B cell (primary cell): ENCODE results near the gene SLC8A3. TPM values are rescaled to one million over a fixed set of nuclear protein-coding genes. Genes with fewer than 3 reads are reported as not detected.

Source experiments
- ATAC-seq: fragments of 200-7000 bp; cut with Tn5 transposase; one replicate; pipeline ENCODE4 v1.10.0; 2021; ENCODE audit warnings: low read depth, mild to moderate bottlenecking, moderate number of reproducible peaks, moderate library complexity
- CTCF ChIA-PET: fragments of 350-600 bp; sonication (Branson Sonifier 250); formaldehyde crosslinking; loops from one replicate; lab custom pipeline; 2021; ENCODE audit warnings: antibody characterized with exemption, inconsistent platforms; lab: Charles Lee
- POLR2A ChIA-PET: fragments of 350-600 bp; sonication (Branson Sonifier 250); formaldehyde crosslinking; loops from one replicate; lab custom pipeline; 2021; ENCODE audit warnings: antibody characterized with exemption; lab: Charles Lee
- DNase-seq: peaks from one replicate; pipeline ENCODE4 v3.0.0; 2013
- H2AFZ ChIP-seq: 2 replicates; pipeline ENCODE4 v1.6.1; 2012; ENCODE audit warnings: mild to moderate bottlenecking, low read depth, low read length; ENCODE audit not compliant: insufficient read depth, poor library complexity, severe bottlenecking
- H3K27ac ChIP-seq, 2 donors: 1 replicate in 1 of 2; 2 replicates in 1 of 2; pipeline ENCODE4 v1.5.1; 2012 to 2013; ENCODE audit warnings: low read length in 2 of 2, mild to moderate bottlenecking in 2 of 2, moderate library complexity in 1 of 2
- H3K27me3 ChIP-seq, 4 experiments: fragments of 200-600 bp in 1 of 4; sonication (generic) in 1 of 4; replicated peaks in 1 of 4; 1 replicate in 2 of 4; 2 replicates in 2 of 4; pipeline versions ENCODE4 v1.6.1 to v1.7.0; 2013 to 2016; ENCODE audit warnings: low read length in 3 of 4, mild to moderate bottlenecking in 2 of 4, mixed read lengths in 1 of 4, moderate library complexity in 1 of 4; ENCODE audit not compliant: insufficient read depth in 4 of 4, control insufficient read depth in 3 of 4; ENCODE audit errors: control extremely low read depth in 1 of 4
- H3K36me3 ChIP-seq, 2 experiments: replicated peaks in 1 of 2; 1 replicate in 1 of 2; 2 replicates in 1 of 2; pipeline versions ENCODE4 v1.6.1 to v1.7.1; 2013; ENCODE audit warnings: low read length in 1 of 2; ENCODE audit not compliant: insufficient read depth in 2 of 2, control insufficient read depth in 1 of 2; ENCODE audit errors: control extremely low read depth in 1 of 2, extremely low read depth in 1 of 2
- H3K4me1 ChIP-seq, 2 donors: fragments of 200-600 bp in 1 of 2; sonication (generic) in 1 of 2; 1 replicate in 1 of 2; 2 replicates in 1 of 2; pipeline versions ENCODE4 v1.5.1 to v1.6.1; 2013 to 2017; ENCODE audit warnings: low read length in 2 of 2; ENCODE audit not compliant: control insufficient read depth in 2 of 2, insufficient read depth in 2 of 2
- H3K4me2 ChIP-seq: replicated peaks from 2 replicates; pipeline ENCODE3; 2012; ENCODE audit warnings: mild to moderate bottlenecking, low read depth, low read length; ENCODE audit not compliant: poor library complexity, severe bottlenecking
- H3K4me3 ChIP-seq, 5 experiments: fragments of 200-600 bp in 1 of 5; sonication (generic) in 1 of 5; 1 replicate in 3 of 5; 2 replicates in 2 of 5; pipeline versions ENCODE4 v1.5.1 to v1.7.0; 2011 to 2016; ENCODE audit warnings: low read length in 4 of 5, mild to moderate bottlenecking in 4 of 5, low read depth in 2 of 5, control low read depth in 1 of 5, moderate library complexity in 1 of 5; ENCODE audit not compliant: insufficient read depth in 1 of 5; ENCODE audit errors: control extremely low read depth in 1 of 5, extremely low read depth in 1 of 5
- H3K79me2 ChIP-seq: fragments of 200-600 bp; sonication (generic); one replicate; pipeline ENCODE4 v1.6.0; 2016; ENCODE audit warnings: low read length; ENCODE audit not compliant: control insufficient read depth, insufficient read depth
- H3K9ac ChIP-seq: fragments of 200-600 bp; sonication (generic); 2 replicates; pipeline ENCODE4 v1.6.1; 2017; ENCODE audit warnings: mild to moderate bottlenecking, low read length, moderate library complexity
- H3K9me3 ChIP-seq, 3 donors: one replicate each; pipeline versions ENCODE4 v1.6.1 to v1.7.1; 2013; ENCODE audit warnings: low read length in 2 of 3; ENCODE audit not compliant: control insufficient read depth in 2 of 3, insufficient read depth in 1 of 3; ENCODE audit errors: control extremely low read depth in 1 of 3
- H4K20me1 ChIP-seq: 2 replicates; pipeline ENCODE4 v1.6.0; 2012; ENCODE audit warnings: mild to moderate bottlenecking, low read length; ENCODE audit not compliant: insufficient read depth, control insufficient read depth, poor library complexity, severe bottlenecking
- H3K27ac Mint-ChIP-seq: one replicate; pipeline ENCODE4 v1.8.0; 2021; ENCODE audit warnings: mixed read lengths
- H3K27me3 Mint-ChIP-seq: one replicate; pipeline ENCODE4 v1.8.0; 2021; ENCODE audit warnings: mixed read lengths
- H3K4me1 Mint-ChIP-seq: one replicate; pipeline ENCODE4 v1.8.0; 2021; ENCODE audit warnings: mixed read lengths
- H3K4me3 Mint-ChIP-seq: one replicate; pipeline ENCODE4 v1.8.0; 2021; ENCODE audit warnings: mixed read lengths
- H3K9me3 Mint-ChIP-seq: one replicate; pipeline ENCODE4 v1.8.0; 2022; ENCODE audit warnings: mixed read lengths; ENCODE audit not compliant: insufficient read depth
- CTCF ChIP-seq: fragments of 200-600 bp; IDR thresholded peaks from one replicate; pipeline ENCODE4 v1.8.0; 2022; ENCODE audit warnings: antibody characterized with exemption, mild to moderate bottlenecking
- EZH2 ChIP-seq: IDR thresholded peaks from 2 replicates; pipeline ENCODE4 v1.6.1; 2012; ENCODE audit warnings: borderline replicate concordance, low read depth, mild to moderate bottlenecking, moderate library complexity, low read length; ENCODE audit not compliant: insufficient read depth, poor library complexity, severe bottlenecking
- WGBS: methylation state at CpG from one replicate; pipeline ENCODE4 v1.1.5; 2013; ENCODE audit warnings: missing lambda C conversion rate; ENCODE audit not compliant: insufficient coverage; 5-methylcytosine and 5-hydroxymethylcytosine counted together
- intact Hi-C: fragments of 100-400 bp; cut with micrococcal nuclease; formaldehyde crosslinking; loops from one replicate; pipeline ENCODE4 v1.10.0; 2022
- polyA plus RNA-seq: library from polyadenylated mRNA; depleted of rRNA; stranded (reverse); fragments of >200 nt; gene quantifications from 2 replicates; pipeline ENCODE4 v1.2.3, GENCODE V29; 2012
- total RNA-seq, 2 donors: library from RNA; stranded (reverse); fragments of 120-200 nt in 1 of 2; gene quantifications; 1 replicate in 1 of 2; 2 replicates in 1 of 2; pipeline versions ENCODE4 v1.2.3 to v1.2.4, GENCODE V29; 2013 to 2022

Gene SLC8A3
- total and polyA plus RNA-seq, 2 donors (not counting 1 experiment from before 2014, with no cell fraction given) = 0.07 to 0.09 TPM

DNA sequence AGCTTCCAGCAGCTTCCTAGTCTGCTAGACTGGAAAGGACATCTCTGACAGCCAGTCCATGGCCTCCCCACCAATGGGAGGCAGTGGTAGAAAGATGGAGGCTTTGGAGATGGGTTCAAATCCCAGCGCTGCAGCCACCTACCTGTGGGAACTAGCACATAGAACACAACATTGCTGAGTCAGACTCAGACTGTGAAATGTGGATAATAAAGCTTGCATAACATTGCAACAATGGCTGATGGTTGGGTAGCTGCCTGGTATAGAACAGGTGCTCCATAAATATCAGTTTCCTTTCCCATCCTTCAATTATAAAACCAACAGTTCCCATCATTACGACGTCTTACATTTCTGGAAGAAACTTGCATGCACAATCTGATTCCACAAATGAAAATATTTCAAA is 94.6 kb downstream of the SLC8A3 start:
- WGBS = 100% methylated on average over 1 of the region's 3 CpGs
- Histone ChIP-seq H3K4me1 (no peaks in the 10 kb centered on the region), H3K9ac (no peak overlapping the region), H3K4me2 (no peak overlapping the region), H3K27ac (no peak overlapping the region), H3K79me2 (no peaks in the 10 kb centered on the region), H3K36me3 (no peaks in the 10 kb centered on the region), H3K9me3 (no peaks in the 10 kb centered on the region), H3K27me3 (no peaks in the 10 kb centered on the region), H2AFZ (no peak overlapping the region), H3K4me3 (no peak overlapping the region), H4K20me1 (no peaks in the 10 kb centered on the region)
- DNase-seq (no peak), ATAC-seq (no peak)
- TF ChIP-seq EZH2 (no peak), CTCF (no peak)
- no peaks in the 10 kb centered on the region for H3K9me3 Mint-ChIP-seq
- H3K4me3 Mint-ChIP-seq = no peak overlapping the region
- no peaks in the 10 kb centered on the region for H3K4me1 Mint-ChIP-seq
- POLR2A ChIA-PET = no interaction called here
- peaks cover 27% of the 10 kb centered on the region for H3K27me3 Mint-ChIP-seq
- CTCF ChIA-PET = no interaction called here
- H3K27ac Mint-ChIP-seq = no peak overlapping the region
- intact Hi-C loops = no loop called here

- peaks cover 25% of the 10 kb centered on the region for H3K27me3 Mint-ChIP-seq
- CTCF ChIA-PET = no interaction called here
These were observed 95.6 kb downstream of the SLC8A3 start for GRCh38 chr14:70093156-70093555.

More at GRCh38 chr14:70093156-70093555, 95.6 kb downstream of the SLC8A3 start:
- WGBS = 86% methylated on average over 1 of the region's 2 CpGs
- Histone ChIP-seq H3K9me3 (no peaks in the 10 kb centered on the region), H3K9ac (no peak overlapping the region), H3K36me3 (no peaks in the 10 kb centered on the region), H4K20me1 (no peaks in the 10 kb centered on the region), H3K27me3 (no peaks in the 10 kb centered on the region), H2AFZ (no peak overlapping the region), H3K79me2 (no peaks in the 10 kb centered on the region), H3K4me2 (no peak overlapping the region), H3K27ac (no peak overlapping the region), H3K4me1 (no peaks in the 10 kb centered on the region), H3K4me3 (no peak overlapping the region)
- no peak for DNase-seq
- no peak overlapping the region for H3K27ac Mint-ChIP-seq
- no peak for ATAC-seq
- intact Hi-C loops = no loop called here
- H3K4me1 Mint-ChIP-seq = no peaks in the 10 kb centered on the region
- TF ChIP-seq EZH2 (no peak), CTCF (no peak)
- POLR2A ChIA-PET = no interaction called here
- H3K4me3 Mint-ChIP-seq = no peak overlapping the region
- H3K9me3 Mint-ChIP-seq = no peaks in the 10 kb centered on the region
